Mucosa of descending colon (tissue), 3 donors: ENCODE measurements around the gene FARS2. TPM values are rescaled to one million over a fixed set of nuclear protein-coding genes. Genes with fewer than 3 reads are reported as not detected.
A peak's percentile ranks its signal among the peaks of the same experiment; 100 is the strongest.

Experiments
- ATAC-seq: fragments of 200-7000 bp; cut with Tn5 transposase; one replicate; pipeline ENCODE4 v1.9.1; 2020; ENCODE audit warnings: mild to moderate bottlenecking, moderate library complexity
- DNase-seq, 3 donors: peaks; one replicate each; pipeline ENCODE4 v3.0.0-alpha.2; 2020
- H3K36me3 ChIP-seq: fragments of 200-600 bp; one replicate; pipeline ENCODE4 v1.8.0; 2021; ENCODE audit warnings: low read depth, mild to moderate bottlenecking
- H3K4me1 ChIP-seq: fragments of 200-600 bp; one replicate; pipeline ENCODE4 v1.8.0; 2021; ENCODE audit warnings: low read depth, mild to moderate bottlenecking
- H3K4me3 ChIP-seq: fragments of 200-600 bp; one replicate; pipeline ENCODE4 v1.8.0; 2021; ENCODE audit warnings: mild to moderate bottlenecking
- H3K9me3 ChIP-seq: fragments of 200-600 bp; one replicate; pipeline ENCODE4 v1.8.0; 2021; ENCODE audit warnings: mild to moderate bottlenecking
- intact Hi-C, 2 donors: fragments of 100-400 bp; cut with DNase I in 1 of 2; cut with micrococcal nuclease in 1 of 2; formaldehyde crosslinking; loops; one replicate each; pipeline versions ENCODE4 v1.11.0 to v1.11.1; 2022; cut with DNase I, micrococcal nuclease
- total RNA-seq, 3 donors: library from RNA; stranded (reverse); fragmentation: NEBNext Ultra II Directional in 2 of 3; extraction: Animal tissue kit (Norgen Biotek cat#: 25700) in 2 of 3; gene quantifications; one replicate each; pipeline versions ENCODE4 v1.2.1 to v1.2.4, GENCODE V29; 2021 to 2023
- TF ChIP-seq, protein P1 (sequence below): fragments of 200-600 bp; IDR thresholded peaks from one replicate; pipeline ENCODE4 v1.8.0; 2022; ENCODE audit warnings: antibody characterized with exemption, mild to moderate bottlenecking
- donor health status: DM: no; HTN: no; CAD: no; lungs with moderate emphysema.
- donor health status: DM: no; HTN: no; CAD: no.
- donor health status: DM: no; HTN: yes; CAD: no.

The FARS2 gene
- total RNA-seq, 3 donors from 2014 or later = 15.2 to 21.6 (median 17.2) TPM

DNA sequence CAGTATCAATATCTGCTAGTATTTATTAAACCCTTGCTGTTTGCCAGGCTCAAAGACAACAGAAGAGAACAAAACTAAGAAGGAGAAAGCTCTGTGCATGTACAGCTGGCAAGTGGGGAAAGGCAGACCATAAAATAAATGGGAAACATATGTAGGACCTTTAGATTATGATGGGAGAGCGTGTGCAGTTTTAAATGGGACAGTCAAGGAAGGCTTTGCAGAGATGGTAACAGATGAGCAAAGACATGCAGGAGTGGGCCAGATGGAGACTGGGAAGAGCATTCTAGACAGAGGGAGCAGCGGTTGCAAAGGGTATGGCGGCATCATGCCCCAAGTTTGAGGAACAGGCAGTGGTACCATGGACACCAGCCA, 485.4 kb downstream of the FARS2 start:
- intact Hi-C loops = no loop called here
- ATAC-seq = no peak
- TF ChIP-seq, protein P1, sequence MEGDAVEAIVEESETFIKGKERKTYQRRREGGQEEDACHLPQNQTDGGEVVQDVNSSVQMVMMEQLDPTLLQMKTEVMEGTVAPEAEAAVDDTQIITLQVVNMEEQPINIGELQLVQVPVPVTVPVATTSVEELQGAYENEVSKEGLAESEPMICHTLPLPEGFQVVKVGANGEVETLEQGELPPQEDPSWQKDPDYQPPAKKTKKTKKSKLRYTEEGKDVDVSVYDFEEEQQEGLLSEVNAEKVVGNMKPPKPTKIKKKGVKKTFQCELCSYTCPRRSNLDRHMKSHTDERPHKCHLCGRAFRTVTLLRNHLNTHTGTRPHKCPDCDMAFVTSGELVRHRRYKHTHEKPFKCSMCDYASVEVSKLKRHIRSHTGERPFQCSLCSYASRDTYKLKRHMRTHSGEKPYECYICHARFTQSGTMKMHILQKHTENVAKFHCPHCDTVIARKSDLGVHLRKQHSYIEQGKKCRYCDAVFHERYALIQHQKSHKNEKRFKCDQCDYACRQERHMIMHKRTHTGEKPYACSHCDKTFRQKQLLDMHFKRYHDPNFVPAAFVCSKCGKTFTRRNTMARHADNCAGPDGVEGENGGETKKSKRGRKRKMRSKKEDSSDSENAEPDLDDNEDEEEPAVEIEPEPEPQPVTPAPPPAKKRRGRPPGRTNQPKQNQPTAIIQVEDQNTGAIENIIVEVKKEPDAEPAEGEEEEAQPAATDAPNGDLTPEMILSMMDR = no peak

DNA sequence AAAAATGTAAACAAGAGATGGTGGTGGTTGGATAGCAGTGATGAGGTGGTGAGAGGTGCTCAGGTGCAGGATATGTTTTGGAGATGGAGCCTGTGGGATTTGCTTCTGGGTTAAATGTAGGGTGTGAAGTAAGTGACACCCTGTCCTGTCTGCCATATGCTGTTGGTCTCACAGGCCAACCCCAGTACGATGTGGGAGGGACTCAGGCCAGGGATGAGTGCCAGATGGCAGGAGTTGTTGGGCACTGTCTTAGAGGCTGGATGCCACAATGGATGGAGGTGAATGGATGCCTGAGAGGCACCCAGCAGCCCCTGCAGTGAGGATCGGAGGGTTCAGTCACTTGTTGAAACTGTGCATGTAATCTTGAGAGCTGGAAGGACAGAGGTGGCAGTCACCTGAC, 486.1 kb downstream of the FARS2 start:
- intact Hi-C loops = no loop called here
- Histone ChIP-seq H3K4me1 (peaks cover 10% of the 10 kb centered on the region), H3K4me3 (no peak overlapping the region), H3K36me3 (no peaks in the 10 kb centered on the region), H3K9me3 (no peaks in the 10 kb centered on the region)
- TF ChIP-seq, protein P1 = no peak
- DNase-seq = no peak
- no peak for ATAC-seq

More for the DNA sequence above, 485.4 kb downstream of the FARS2 start:
- no peak for DNase-seq
- H3K4me1 ChIP-seq = peaks cover 10% of the 10 kb centered on the region
- no peaks in the 10 kb centered on the region for H3K36me3 ChIP-seq
- H3K4me3 ChIP-seq = no peak overlapping the region
- no peaks in the 10 kb centered on the region for H3K9me3 ChIP-seq

DNA sequence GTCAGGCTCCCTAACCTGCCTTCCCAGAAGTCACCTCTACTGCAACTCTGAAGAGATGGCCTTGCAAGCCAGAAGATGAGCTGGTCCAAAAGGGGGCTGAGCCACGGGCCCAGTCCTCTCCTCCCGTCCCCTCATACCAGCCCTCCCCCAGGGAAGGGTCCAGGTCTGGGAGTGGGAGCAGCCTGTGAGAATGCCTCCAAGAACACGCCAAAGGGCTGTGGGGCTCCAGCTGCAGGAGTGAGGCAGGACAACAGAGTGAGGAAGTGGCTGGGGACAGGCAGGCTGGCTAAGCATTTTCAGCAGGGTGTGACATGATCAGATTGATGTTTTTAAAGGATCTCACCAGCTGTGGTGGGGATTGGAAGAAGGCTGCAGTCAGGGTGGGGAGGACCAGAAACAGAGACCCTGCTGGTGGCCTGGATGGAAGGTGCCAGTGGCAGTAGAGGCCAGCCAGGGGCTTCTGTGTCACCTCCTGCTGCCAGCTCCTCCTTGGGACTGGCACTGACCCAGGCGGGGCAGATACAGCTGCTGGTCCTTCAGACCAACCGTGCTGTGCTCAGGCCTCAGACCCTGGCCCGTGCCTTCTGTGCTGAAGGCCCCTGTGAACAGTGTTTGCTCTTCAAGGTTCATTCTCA, 487.8 kb downstream of the FARS2 start:
- DNase-seq (no peak), ATAC-seq (peak; percentile 41)
- H3K36me3 ChIP-seq = no peaks in the 10 kb centered on the region
- TF ChIP-seq, protein P1 = no peak
- peaks cover 10% of the 10 kb centered on the region for H3K4me1 ChIP-seq
- H3K4me3 ChIP-seq = no peak overlapping the region
- H3K9me3 ChIP-seq = no peaks in the 10 kb centered on the region
- intact Hi-C loops = no loop called here

DNA sequence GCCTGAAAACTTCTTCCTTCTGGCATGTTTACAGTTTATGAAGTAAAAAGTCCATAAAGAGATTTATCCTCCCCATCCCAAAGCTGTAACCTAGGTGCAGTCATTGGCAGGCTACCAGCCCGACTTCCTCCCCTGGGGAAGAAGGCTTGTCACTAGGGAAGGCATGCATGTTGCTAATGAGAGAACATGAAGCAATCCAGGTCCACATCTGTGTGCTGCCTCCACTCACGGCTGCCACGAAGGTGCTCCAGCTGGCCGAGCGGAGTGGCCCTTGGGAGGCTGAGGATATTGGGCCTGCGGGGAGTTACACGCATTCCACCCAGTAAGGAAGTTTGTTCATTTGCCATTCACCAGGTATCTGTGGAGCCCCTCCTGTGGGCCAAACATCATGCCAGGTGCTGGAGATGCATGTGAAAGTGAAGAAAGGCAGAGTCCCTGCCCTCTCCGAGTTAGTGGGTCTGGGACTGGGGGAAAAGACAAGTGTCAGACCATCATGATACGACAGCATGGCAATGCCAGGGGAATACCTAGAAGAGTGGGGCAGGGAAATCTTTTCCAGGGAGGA, 488.4 kb downstream of the FARS2 start:
- no peak overlapping the region for H3K4me3 ChIP-seq
- no peaks in the 10 kb centered on the region for H3K36me3 ChIP-seq
- DNase-seq (peak in 2 of 3 donors; percentile 68 to 69), ATAC-seq (peak; percentile 75)
- TF ChIP-seq, protein P1 = no peak
- intact Hi-C loops = no loop called here
- peaks cover 10% of the 10 kb centered on the region for H3K4me1 ChIP-seq
- H3K9me3 ChIP-seq = peaks cover 3% of the 10 kb centered on the region

DNA sequence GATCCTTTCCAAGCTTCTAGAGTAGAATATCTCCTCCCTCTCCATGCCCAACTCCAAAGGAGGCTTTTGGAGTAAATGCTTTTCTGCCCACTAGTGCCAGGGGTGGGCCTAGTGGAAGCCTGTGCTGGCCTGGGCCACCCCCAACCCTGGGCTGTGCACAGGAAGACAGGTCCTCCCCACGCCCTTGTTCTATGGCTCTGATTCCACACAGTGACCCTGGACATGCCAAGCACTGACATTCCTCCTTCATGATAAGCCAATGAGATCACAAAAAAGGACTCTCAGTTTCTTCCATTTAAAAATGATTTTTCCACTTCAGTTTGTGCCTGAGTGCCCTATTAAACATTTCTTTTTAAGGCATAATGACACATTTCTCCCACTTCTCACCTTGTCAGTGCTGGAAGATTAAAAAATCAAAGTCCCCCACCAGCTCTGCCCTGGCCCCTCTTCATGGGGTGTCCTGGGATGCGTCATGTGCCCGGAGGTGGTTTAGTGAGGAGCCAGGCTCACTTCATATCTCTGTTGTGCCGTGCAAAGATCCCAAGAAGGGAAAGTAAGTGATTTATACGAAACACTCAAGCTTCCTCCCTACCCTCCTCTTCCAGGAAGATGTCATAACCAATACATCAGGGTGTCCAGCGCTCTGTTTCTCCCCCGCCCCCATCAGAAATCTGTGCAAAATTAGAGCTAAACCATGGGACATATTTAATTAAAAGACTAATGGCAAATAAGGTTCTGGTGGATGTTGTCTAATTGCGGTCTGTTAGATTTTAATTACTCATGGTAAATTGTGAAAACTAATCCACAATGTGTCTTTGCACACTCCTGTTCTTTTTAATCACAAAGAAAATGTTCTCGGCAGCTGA, 490.4 kb downstream of the FARS2 start:
- DNase-seq (no peak), ATAC-seq (no peak)
- H3K4me1 ChIP-seq = peaks cover 10% of the 10 kb centered on the region
- H3K9me3 ChIP-seq = peaks cover 6% of the 10 kb centered on the region
- intact Hi-C loops = no loop called here
- TF ChIP-seq, protein P1 = no peak
- no peak overlapping the region for H3K4me3 ChIP-seq
- no peaks in the 10 kb centered on the region for H3K36me3 ChIP-seq
